Stimulated activated CD4-positive, alpha-beta T cell treated with anti-CD3 and anti-CD28 coated beads, TNF-alpha, amount 100 ng/mL, for 1 hour (primary cell): ENCODE results near the gene MCOLN1.

Source experiments
- DNase-seq, 3 donors: peaks; one replicate each; pipeline ENCODE4 v3.0.0-alpha.2; 2020; ENCODE audit warnings: low read depth in 3 of 3, low spot score in 1 of 3

The MCOLN1 gene

GRCh38 chr19:7541828-7542443 is 19.5 kb downstream of the MCOLN1 start:
- no peak for DNase-seq

- no peak for DNase-seq
These were observed 20.3 kb downstream of the MCOLN1 start for GRCh38 chr19:7542556-7543348.

- no peak for DNase-seq
These were observed 22.2 kb downstream of the MCOLN1 start for GRCh38 chr19:7544626-7545025.

- no peak for DNase-seq
These were observed 22.9 kb downstream of the MCOLN1 start for GRCh38 chr19:7545300-7545699.

GRCh38 chr19:7545904-7546303 is 23.5 kb downstream of the MCOLN1 start:
- DNase-seq = no peak

- no peak for DNase-seq
These were observed 24.7 kb downstream of the MCOLN1 start for GRCh38 chr19:7547159-7547558.

- DNase-seq = no peak
These were observed 27.2 kb downstream of the MCOLN1 start for GRCh38 chr19:7549429-7550148.

- no peak for DNase-seq
These were observed 27.8 kb downstream of the MCOLN1 start for GRCh38 chr19:7550169-7550770.

GRCh38 chr19:7550987-7551761 is 28.8 kb downstream of the MCOLN1 start:
- DNase-seq = no peak

GRCh38 chr19:7552781-7553180 is 30.4 kb downstream of the MCOLN1 start:
- no peak for DNase-seq

- no peak for DNase-seq
These were observed 32.1 kb downstream of the MCOLN1 start for GRCh38 chr19:7554565-7554964.

- DNase-seq = no peak
These were observed 32.8 kb downstream of the MCOLN1 start for GRCh38 chr19:7554990-7555864.

- DNase-seq = no peak
These were observed 34.4 kb downstream of the MCOLN1 start for GRCh38 chr19:7556696-7557315.

GRCh38 chr19:7558667-7559066 is 36.2 kb downstream of the MCOLN1 start:
- DNase-seq = no peak

- DNase-seq = no peak
These were observed 36.7 kb downstream of the MCOLN1 start for GRCh38 chr19:7559102-7559501.

GRCh38 chr19:7560255-7560654 is 37.8 kb downstream of the MCOLN1 start:
- no peak for DNase-seq

GRCh38 chr19:7561325-7561724 is 38.9 kb downstream of the MCOLN1 start:
- no peak for DNase-seq

GRCh38 chr19:7562646-7563393 is 40.4 kb downstream of the MCOLN1 start:
- DNase-seq = no peak

- no peak for DNase-seq
These were observed 42.4 kb downstream of the MCOLN1 start for GRCh38 chr19:7564866-7565265.
